ENCODE results near the gene LARGE1. TPM values are rescaled to one million over a fixed set of nuclear protein-coding genes. Genes with fewer than 3 reads are reported as not detected.

LARGE1 gene
- total RNA-seq, 1 donor from 2014 or later = 2.4 TPM

GRCh38 chr22:33438273-33438672 lies 482.0 kb downstream of the LARGE1 start:
- DNase-seq (ENCODE audit: low read depth in 2 of 2) = no peak

DNA sequence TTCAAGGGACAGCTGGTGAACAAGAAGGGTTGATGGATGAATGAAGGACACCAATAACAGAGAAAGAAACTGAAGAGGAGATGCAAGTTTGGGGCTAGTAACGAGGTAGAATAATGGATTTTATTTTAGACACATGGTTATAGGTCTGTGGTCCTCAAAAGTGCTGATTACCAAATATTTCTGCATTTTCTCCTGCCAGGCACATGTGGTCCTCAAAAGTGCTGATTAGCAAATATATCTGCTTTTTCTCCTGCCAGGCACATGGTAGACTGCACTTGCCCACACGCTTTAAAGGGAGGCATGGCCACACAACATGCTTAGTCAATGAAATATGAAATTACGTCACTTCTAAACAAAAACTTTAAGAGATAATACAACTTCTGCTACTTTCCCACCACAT lies 489.0 kb downstream of the LARGE1 start:
- DNase-seq (ENCODE audit: low read depth in 2 of 2) = no peak

GRCh38 chr22:33429281-33429680 lies 491.0 kb downstream of the LARGE1 start:
- DNase-seq (ENCODE audit: low read depth in 2 of 2) = no peak

DNA sequence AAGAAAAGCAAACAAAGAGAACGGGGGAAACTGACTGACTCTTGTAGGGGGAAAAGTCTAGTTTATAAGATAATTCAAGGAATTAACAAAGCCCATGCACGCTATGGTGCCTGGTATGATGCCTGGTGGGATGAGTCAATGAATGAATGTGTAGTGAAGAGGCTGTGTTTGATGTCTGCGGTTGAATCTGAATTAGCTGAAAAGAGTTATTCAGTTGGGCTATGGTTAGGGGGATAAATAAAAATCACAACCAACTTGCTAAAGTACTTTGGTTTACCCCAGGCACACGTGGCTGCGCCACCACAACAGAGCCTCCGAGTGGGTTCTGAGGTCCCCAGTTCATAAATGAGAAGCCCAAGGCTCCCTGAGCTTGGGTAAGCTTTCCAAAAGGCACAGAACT lies 492.8 kb downstream of the LARGE1 start:
- DNase-seq (ENCODE audit: low read depth in 2 of 2) = no peak

- DNase-seq (ENCODE audit: low read depth in 2 of 2) = no peak
Measured at GRCh38 chr22:33426451-33426850, 493.8 kb downstream of the LARGE1 start.

- DNase-seq (ENCODE audit: low read depth in 2 of 2) = no peak
Measured at GRCh38 chr22:33421859-33422258, 498.4 kb downstream of the LARGE1 start.

- no peak for DNase-seq (ENCODE audit: low read depth in 2 of 2)
Measured at GRCh38 chr22:33418484-33418883, 501.8 kb downstream of the LARGE1 start.

DNA sequence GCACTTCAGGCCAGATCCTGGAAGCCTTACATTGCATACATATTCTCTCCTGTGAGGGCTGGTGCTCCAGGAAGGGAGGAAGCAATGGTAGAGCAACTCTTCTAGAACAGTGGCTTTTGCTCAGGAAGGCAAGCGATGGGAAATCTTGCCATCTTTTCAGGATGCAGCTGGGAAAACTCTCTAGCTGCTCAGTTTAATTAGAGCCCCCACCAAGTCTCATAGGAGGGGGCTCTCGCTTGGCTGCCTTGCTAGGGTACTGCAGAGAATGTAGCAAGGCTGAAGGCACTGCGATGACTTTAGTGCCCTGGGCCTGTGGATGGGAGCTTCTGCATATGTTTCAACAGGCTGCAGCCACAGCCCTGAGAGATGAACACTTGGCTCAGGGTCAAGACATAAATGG lies 504.9 kb downstream of the LARGE1 start:
- DNase-seq (ENCODE audit: low read depth in 2 of 2) = no peak

DNA sequence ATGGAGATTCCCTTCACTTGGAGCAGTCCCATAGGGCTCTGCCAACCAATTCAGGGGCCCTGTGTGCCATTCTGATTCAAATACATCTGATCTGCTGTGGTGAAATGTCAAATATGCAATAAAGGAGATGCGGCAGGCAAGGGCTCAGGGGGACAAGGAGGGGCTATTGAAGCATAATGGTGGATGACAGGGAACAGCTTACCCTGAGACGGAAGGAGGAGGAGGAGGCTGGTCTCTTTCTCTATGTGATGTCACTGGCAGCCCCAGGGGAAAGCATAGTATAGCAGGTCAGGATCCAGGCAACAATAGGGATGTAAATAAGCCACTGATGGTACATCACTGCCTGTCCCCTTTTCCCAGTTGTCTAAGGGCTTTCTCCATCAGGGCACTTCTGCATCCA lies 511.2 kb downstream of the LARGE1 start:
- no peak for DNase-seq (ENCODE audit: low read depth in 2 of 2)

DNA sequence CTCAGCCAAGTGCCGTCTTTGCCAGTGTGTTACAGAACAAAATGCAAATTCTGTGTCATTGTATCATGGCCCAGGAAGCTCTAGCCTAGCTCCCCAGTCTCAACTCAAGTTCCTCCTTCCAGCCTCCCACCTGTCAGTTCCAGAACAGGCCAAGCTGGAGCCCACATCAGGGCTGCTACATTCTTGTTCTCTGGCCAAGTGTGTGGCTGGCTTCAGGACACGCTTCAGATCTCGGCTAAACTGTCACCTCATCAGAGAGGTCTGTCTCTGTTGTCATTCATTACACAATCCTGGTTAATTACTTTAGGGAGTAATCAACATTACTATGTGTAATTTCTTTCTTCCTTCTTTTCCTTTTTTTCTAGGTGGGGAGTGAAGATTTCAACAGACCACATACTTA lies 515.1 kb downstream of the LARGE1 start:
- DNase-seq (ENCODE audit: low read depth in 2 of 2) = no peak

- no peak for DNase-seq (ENCODE audit: low read depth in 2 of 2)
Measured at GRCh38 chr22:33404723-33405122, 515.6 kb downstream of the LARGE1 start.

GRCh38 chr22:33402325-33402724 lies 518.0 kb downstream of the LARGE1 start:
- DNase-seq (ENCODE audit: low read depth in 2 of 2) = no peak

GRCh38 chr22:33401291-33401690 lies 519.0 kb downstream of the LARGE1 start:
- DNase-seq (ENCODE audit: low read depth in 2 of 2) = no peak

DNA sequence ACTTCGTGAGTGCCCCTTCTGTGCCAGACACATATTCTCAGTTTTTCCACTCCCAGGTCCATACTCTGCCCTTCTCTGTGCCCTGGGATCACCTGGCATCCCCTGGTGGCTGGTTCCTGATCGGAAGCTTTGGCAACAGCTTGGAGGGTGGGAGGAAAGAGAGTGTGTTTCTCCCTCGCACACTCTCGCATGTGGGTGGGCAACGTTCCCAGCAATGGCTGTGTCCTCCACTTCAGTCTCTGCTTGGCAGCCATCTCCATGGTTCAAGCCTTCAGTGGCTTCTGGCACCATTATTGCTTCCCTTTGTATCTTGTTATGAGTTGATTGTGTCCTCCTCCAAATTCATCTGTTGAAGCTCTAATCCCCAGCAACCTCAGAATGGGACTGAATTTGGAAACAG lies 519.4 kb downstream of the LARGE1 start:
- DNase-seq (ENCODE audit: low read depth in 2 of 2) = no peak

DNA sequence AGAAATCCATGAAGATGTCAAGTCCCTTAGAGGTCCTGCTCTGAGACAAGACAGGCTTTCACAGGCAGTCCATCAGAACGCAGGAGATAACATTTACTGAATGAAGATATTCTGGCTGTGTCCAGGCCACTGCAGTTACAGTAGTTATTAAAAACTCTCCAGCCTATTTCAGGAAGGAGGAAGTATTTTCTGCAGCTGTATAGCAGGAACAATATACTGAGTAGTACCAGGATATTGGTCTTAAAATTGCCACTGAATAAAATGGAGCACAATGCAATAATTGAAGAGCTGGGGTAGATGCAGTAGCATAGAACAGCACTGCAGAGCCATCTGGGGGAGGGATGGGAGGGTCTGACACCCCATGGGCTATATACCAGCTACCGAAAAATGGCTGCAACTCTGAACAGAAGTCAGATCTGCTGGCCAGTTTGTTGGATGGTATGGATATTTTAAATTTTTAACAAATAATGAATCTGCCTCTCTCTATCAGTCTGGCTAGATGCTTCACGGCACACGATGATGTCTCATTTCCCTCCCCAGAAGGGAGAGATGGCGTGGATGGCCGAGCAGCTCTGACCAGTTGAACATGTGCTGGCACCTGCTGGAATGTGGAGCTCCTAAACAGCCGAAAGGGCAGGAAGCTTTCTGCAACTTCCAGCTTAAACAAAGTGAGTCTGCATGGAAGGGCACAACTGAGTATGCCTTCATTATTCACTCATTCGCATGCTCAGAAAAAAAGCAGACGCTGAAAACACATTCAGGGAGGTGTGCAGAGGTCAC lies 520.0 kb downstream of the LARGE1 start:
- no peak for DNase-seq (ENCODE audit: low read depth in 2 of 2)

GRCh38 chr22:33397381-33397907 lies 522.8 kb downstream of the LARGE1 start:
- no peak for DNase-seq (ENCODE audit: low read depth in 2 of 2)

- DNase-seq (ENCODE audit: low read depth in 2 of 2) = no peak
Measured at GRCh38 chr22:33393432-33393831, 526.8 kb downstream of the LARGE1 start.

DNA sequence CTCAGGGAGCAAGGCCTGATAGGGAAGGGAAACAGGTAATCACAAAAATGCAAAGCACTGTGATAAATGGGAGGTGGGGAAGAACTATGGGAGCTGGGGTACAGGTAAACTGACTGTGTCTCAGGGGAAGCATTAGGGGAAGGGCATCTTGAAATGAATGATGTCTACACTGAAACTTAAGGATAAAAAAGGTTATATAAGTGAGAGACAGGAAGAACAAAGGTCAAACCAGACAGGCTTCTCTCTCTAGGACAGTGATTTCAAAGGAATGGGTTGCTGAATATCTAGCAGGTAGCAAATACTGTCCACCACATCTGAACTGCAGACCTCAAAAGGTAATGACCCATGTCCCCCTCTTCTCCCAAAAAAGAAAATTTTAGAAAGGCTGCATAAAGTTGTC lies 529.0 kb downstream of the LARGE1 start:
- DNase-seq (ENCODE audit: low read depth in 2 of 2) = no peak

DNA sequence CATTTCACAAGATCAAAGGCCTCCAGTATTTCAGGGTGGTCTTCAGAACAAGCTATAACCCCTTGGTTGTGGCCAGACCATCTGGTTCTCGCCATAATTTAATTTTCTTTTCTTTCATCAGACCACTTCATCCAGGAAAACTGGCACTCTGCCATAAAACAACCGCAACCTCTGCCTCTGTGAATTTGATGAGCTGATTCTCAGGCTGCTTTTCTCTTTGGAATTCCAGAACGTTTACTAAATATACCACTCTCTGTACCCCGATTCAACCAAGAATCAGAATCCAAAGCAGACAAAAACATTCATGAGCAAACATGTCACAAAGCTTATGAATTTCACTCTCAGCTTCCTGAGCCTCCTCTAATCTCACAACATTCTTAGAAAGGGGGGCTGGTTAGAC lies 530.3 kb downstream of the LARGE1 start:
- no peak for DNase-seq (ENCODE audit: low read depth in 2 of 2)

GRCh38 chr22:33386270-33386669 lies 534.0 kb downstream of the LARGE1 start:
- no peak for DNase-seq (ENCODE audit: low read depth in 2 of 2)

- DNase-seq (ENCODE audit: low read depth in 2 of 2) = no peak
Measured at GRCh38 chr22:33385611-33386010, 534.7 kb downstream of the LARGE1 start.

- DNase-seq (ENCODE audit: low read depth in 2 of 2) = no peak
Measured at GRCh38 chr22:33382436-33382835, 537.8 kb downstream of the LARGE1 start.

- DNase-seq (ENCODE audit: low read depth in 2 of 2) = no peak
Measured at GRCh38 chr22:33381531-33382406, 538.5 kb downstream of the LARGE1 start.
